ENCODE data around the gene WFDC1.
A peak's percentile ranks its signal among the peaks of the same experiment; 100 is the strongest.

The WFDC1 gene

GRCh38 chr16:84357191-84357651, 62.5 kb downstream of the WFDC1 start:
- DNase-seq: no peak

- DNase-seq: no peak
Observed at GRCh38 chr16:84358601-84359295, 64.1 kb downstream of the WFDC1 start.

GRCh38 chr16:84359326-84359725, 64.6 kb downstream of the WFDC1 start:
- DNase-seq: no peak

GRCh38 chr16:84360170-84360569, 65.5 kb downstream of the WFDC1 start:
- peak; percentile 6 for DNase-seq

- no peak for DNase-seq
Observed at GRCh38 chr16:84360748-84361147, 66.1 kb downstream of the WFDC1 start.

GRCh38 chr16:84361546-84361945, 66.9 kb downstream of the WFDC1 start:
- no peak for DNase-seq

- DNase-seq: peak; percentile 65
Observed at GRCh38 chr16:84362471-84362941, 67.8 kb downstream of the WFDC1 start.

- no peak for DNase-seq
Observed at GRCh38 chr16:84366208-84366607, 71.5 kb downstream of the WFDC1 start.

- peak; percentile 40 for DNase-seq
Observed at GRCh38 chr16:84367297-84367680, 72.6 kb downstream of the WFDC1 start.

GRCh38 chr16:84367750-84368307, 73.2 kb downstream of the WFDC1 start:
- DNase-seq: no peak

- no peak for DNase-seq
Observed at GRCh38 chr16:84368308-84368996, 73.8 kb downstream of the WFDC1 start, which contains the start of gene ATP2C2. Gene ATP2C2 (plus strand): TSS chr16:84368538. CDS start chr16:84368616, 78 bp downstream.

GRCh38 chr16:84369105-84369504, 74.4 kb downstream of the WFDC1 start:
- no peak for DNase-seq

GRCh38 chr16:84369938-84370627, 75.4 kb downstream of the WFDC1 start:
- DNase-seq: peak; percentile 29

- DNase-seq: no peak
Observed at GRCh38 chr16:84370723-84371552, 76.3 kb downstream of the WFDC1 start.

GRCh38 chr16:84371553-84371865, 76.8 kb downstream of the WFDC1 start:
- DNase-seq: no peak

GRCh38 chr16:84373907-84374489, 79.3 kb downstream of the WFDC1 start:
- no peak for DNase-seq

GRCh38 chr16:84378099-84378498, 83.4 kb downstream of the WFDC1 start:
- no peak for DNase-seq

- no peak for DNase-seq
Observed at GRCh38 chr16:84378567-84378966, 83.9 kb downstream of the WFDC1 start.

- no peak for DNase-seq
Observed at GRCh38 chr16:84379008-84379708, 84.5 kb downstream of the WFDC1 start.

All from NCI-H2029 treated with DMSO at 0.1 percent for 48 hours (cell line).